IMR-90 (cell line): Measurements from ENCODE around the gene BPIFB1. TPM values are rescaled to one million over a fixed set of nuclear protein-coding genes. Genes with fewer than 3 reads are reported as not detected.

Experiments used
- ATAC-seq: fragments of 200-7000 bp; cut with Tn5 transposase; 2 replicates; pipeline ENCODE4 v1.9.1; 2020; ENCODE audit warnings: low read depth, mild to moderate bottlenecking, moderate library complexity
- BruUV-seq: library from RNA; stranded (reverse); fragments of 400-500 nt; replicated peaks from 2 replicates; lab custom pipeline; 2021; lab: Mats Ljungman, UMichigan
- CTCF ChIA-PET: fragments of 300-600 bp; formaldehyde crosslinking; extraction: SDS; loops from one replicate; lab custom pipeline; 2021; ENCODE audit warnings: antibody characterized with exemption; lab: Yijun Ruan, JAX
- POLR2A ChIA-PET: fragments of 300-600 bp; sonication (Branson Sonifier 250); formaldehyde crosslinking; loops from one replicate; lab custom pipeline; 2022; ENCODE audit warnings: antibody characterized with exemption; ENCODE audit not compliant: unreplicated experiment; lab: Charles Lee
- DNase-seq: peaks from one replicate; pipeline ENCODE4 v3.0.0; 2013
- H2AFZ ChIP-seq: replicated peaks from 2 replicates; pipeline ENCODE3; 2013; ENCODE audit warnings: low read length, mild to moderate bottlenecking; ENCODE audit not compliant: poor library complexity
- H2AK5ac ChIP-seq: 2 replicates; pipeline ENCODE4 v1.6.1; 2013; ENCODE audit warnings: low read depth, low read length, inconsistent platforms
- H2AK9ac ChIP-seq: replicated peaks from 2 replicates; pipeline ENCODE3; 2013; ENCODE audit warnings: mild to moderate bottlenecking, low read depth, low read length, moderate library complexity; ENCODE audit not compliant: poor library complexity
- H2BK120ac ChIP-seq: 2 replicates; pipeline ENCODE4 v1.6.1; 2013; ENCODE audit warnings: low read depth, low read length, inconsistent platforms
- H2BK15ac ChIP-seq: 3 replicates; pipeline ENCODE4 v1.6.1; 2013; ENCODE audit warnings: low read depth, low read length, inconsistent platforms
- H2BK20ac ChIP-seq: 2 replicates; pipeline ENCODE4 v1.6.1; 2013; ENCODE audit warnings: low read depth, mild to moderate bottlenecking, inconsistent platforms, low read length, moderate library complexity
- H2BK5ac ChIP-seq: 2 replicates; pipeline ENCODE4 v1.6.1; 2013; ENCODE audit warnings: mild to moderate bottlenecking, low read depth, low read length, inconsistent platforms; ENCODE audit not compliant: poor library complexity, severe bottlenecking
- H3K14ac ChIP-seq: replicated peaks from 2 replicates; pipeline ENCODE4 v1.6.1; 2013; ENCODE audit warnings: low read depth, low read length, inconsistent platforms
- H3K18ac ChIP-seq: 2 replicates; pipeline ENCODE4 v1.6.1; 2013; ENCODE audit warnings: low read depth, low read length, control low read depth
- H3K23ac ChIP-seq: 2 replicates; pipeline ENCODE4 v1.6.1; 2013; ENCODE audit warnings: low read depth, low read length, inconsistent platforms
- H3K27ac ChIP-seq: 2 replicates; pipeline ENCODE4 v1.5.1; 2013; ENCODE audit warnings: mild to moderate bottlenecking, control low read depth, low read length; ENCODE audit not compliant: insufficient read depth
- H3K27me3 ChIP-seq: 2 replicates; pipeline ENCODE4 v1.6.1; 2013; ENCODE audit warnings: low read length; ENCODE audit not compliant: control insufficient read depth, insufficient read depth
- H3K36me3 ChIP-seq: 2 replicates; pipeline ENCODE4 v1.6.1; 2013; ENCODE audit warnings: low read length, mixed read lengths; ENCODE audit not compliant: control insufficient read depth, insufficient read depth
- H3K4ac ChIP-seq: 2 replicates; pipeline ENCODE4 v1.6.1; 2013; ENCODE audit warnings: low read depth, low read length, inconsistent platforms
- H3K4me1 ChIP-seq: 2 replicates; pipeline ENCODE4 v1.6.1; 2013; ENCODE audit warnings: low read length, mixed read lengths; ENCODE audit not compliant: control insufficient read depth, insufficient read depth
- H3K4me2 ChIP-seq: 2 replicates; pipeline ENCODE4 v1.6.1; 2013; ENCODE audit warnings: low read depth, mild to moderate bottlenecking, control low read depth, low read length, moderate library complexity
- H3K4me3 ChIP-seq: 2 replicates; pipeline ENCODE4 v1.5.1; 2013; ENCODE audit warnings: low read depth, mild to moderate bottlenecking, control low read depth, low read length, moderate library complexity; ENCODE audit not compliant: insufficient read depth
- H3K56ac ChIP-seq: 2 replicates; pipeline ENCODE4 v1.6.1; 2013; ENCODE audit warnings: low read length, inconsistent platforms; ENCODE audit not compliant: insufficient read depth; ENCODE audit errors: extremely low read depth
- H3K79me1 ChIP-seq, 2 experiments: 2 replicates each; pipeline ENCODE4 v1.6.1; 2013; ENCODE audit warnings: low read length in 2 of 2, inconsistent platforms in 1 of 2, low read depth in 1 of 2
- H3K9ac ChIP-seq: 2 replicates; pipeline ENCODE4 v1.6.1; 2013; ENCODE audit warnings: low read depth, low read length, control low read depth
- H3K9me1 ChIP-seq: 2 replicates; pipeline ENCODE4 v1.6.1; 2013; ENCODE audit warnings: low read length, inconsistent platforms; ENCODE audit not compliant: insufficient read depth
- H3K9me3 ChIP-seq: 2 replicates; pipeline ENCODE4 v1.6.1; 2013; ENCODE audit warnings: low read length; ENCODE audit not compliant: control insufficient read depth, insufficient read depth
- H4K20me1 ChIP-seq: 2 replicates; pipeline ENCODE4 v1.6.1; 2013; ENCODE audit warnings: low read length, inconsistent platforms; ENCODE audit not compliant: insufficient read depth
- H4K5ac ChIP-seq: 2 replicates; pipeline ENCODE4 v1.6.1; 2013; ENCODE audit warnings: mild to moderate bottlenecking, low read depth, low read length, control low read depth
- H4K8ac ChIP-seq, 2 experiments: 2 replicates each; pipeline ENCODE4 v1.6.1; 2013; ENCODE audit warnings: low read depth in 2 of 2, low read length in 2 of 2, control low read depth in 1 of 2, inconsistent platforms in 1 of 2
- H4K91ac ChIP-seq: 2 replicates; pipeline ENCODE4 v1.6.1; 2013; ENCODE audit warnings: low read depth, low read length, inconsistent platforms; ENCODE audit not compliant: insufficient read depth
- BHLHE40 ChIP-seq: fragments of 150-350 bp; IDR thresholded peaks from 2 replicates; pipeline ENCODE4 v1.6.1; 2016; ENCODE audit warnings: mild to moderate bottlenecking, low read depth, low read length
- CEBPB ChIP-seq: IDR thresholded peaks from 2 replicates; pipeline ENCODE4 v1.6.1; 2012; ENCODE audit warnings: low read depth, low read length, improper control_type of control experiment
- CHD1 ChIP-seq: IDR thresholded peaks from 2 replicates; pipeline ENCODE4 v1.6.1; 2012; ENCODE audit warnings: low read depth, low read length, improper control_type of control experiment
- CTCF ChIP-seq: conservative IDR thresholded peaks from 2 replicates; pipeline ENCODE4 v1.5.1; 2012; ENCODE audit warnings: mild to moderate bottlenecking, low read depth, low read length, improper control_type of control experiment
- FOS ChIP-seq: fragments of 150-350 bp; IDR thresholded peaks from 2 replicates; pipeline ENCODE4 v1.6.1; 2016; ENCODE audit warnings: low read depth, low read length
- MAFK ChIP-seq: IDR thresholded peaks from 2 replicates; pipeline ENCODE4 v1.6.1; 2012; ENCODE audit warnings: low read depth, low read length, improper control_type of control experiment
- MAZ ChIP-seq: IDR thresholded peaks from 2 replicates; pipeline ENCODE4 v1.6.1; 2012; ENCODE audit warnings: low read depth, mild to moderate bottlenecking, low read length, improper control_type of control experiment, moderate library complexity, borderline replicate concordance
- MXI1 ChIP-seq: IDR thresholded peaks from 2 replicates; pipeline ENCODE4 v1.6.1; 2012; ENCODE audit warnings: low read depth, mild to moderate bottlenecking, low read length, moderate library complexity, borderline replicate concordance
- NFE2L2 ChIP-seq: fragments of 150-350 bp; IDR thresholded peaks from 2 replicates; pipeline ENCODE4 v1.6.1; 2016; ENCODE audit warnings: low read depth, mild to moderate bottlenecking, low read length
- POLR2A ChIP-seq: IDR thresholded peaks from 2 replicates; pipeline ENCODE4 v1.6.1; 2012; ENCODE audit warnings: mild to moderate bottlenecking, low read depth, low read length
- RAD21 ChIP-seq: IDR thresholded peaks from 2 replicates; pipeline ENCODE4 v1.6.1; 2012; ENCODE audit warnings: low read length, improper control_type of control experiment
- RCOR1 ChIP-seq: IDR thresholded peaks from 2 replicates; pipeline ENCODE4 v1.6.1; 2012; ENCODE audit warnings: mild to moderate bottlenecking, low read length, improper control_type of control experiment; ENCODE audit not compliant: insufficient replicate concordance
- SMC3 ChIP-seq: fragments of 150-350 bp; IDR thresholded peaks from 2 replicates; pipeline ENCODE4 v1.6.1; 2016; ENCODE audit warnings: low read depth, mild to moderate bottlenecking, antibody characterized with exemption, low read length, moderate library complexity
- WGBS, 2 experiments: methylation state at CpG; one replicate each; pipeline versions ENCODE4 v1.1.5 to v1.1.7; 2013; ENCODE audit warnings: missing lambda C conversion rate in 2 of 2; ENCODE audit not compliant: insufficient read length in 1 of 2; ENCODE audit errors: extremely low coverage in 2 of 2; 5-methylcytosine and 5-hydroxymethylcytosine counted together
- dilution Hi-C: fragments of 300-500 bp; cut with HindIII; formaldehyde crosslinking; loops from one replicate; pipeline ENCODE4 v1.14.3; 2018; ENCODE audit warnings: low sequenced_read_pairs; ENCODE audit not compliant: unreplicated experiment
- in situ Hi-C: fragments of 300-500 bp; cut with MboI; formaldehyde crosslinking; loops from 3 replicates; pipeline ENCODE4 v1.14.3; 2019; ENCODE audit warnings: low sequenced_read_pairs, inconsistent platforms, mixed read lengths
- intact Hi-C: fragments of 100-400 bp; cut with micrococcal nuclease; formaldehyde crosslinking; loops from 2 replicates; pipeline ENCODE4 v1.10.0; 2022
- polyA plus RNA-seq, 3 experiments: library from polyadenylated mRNA; depleted of rRNA; stranded (reverse); fragments of >200 nt; gene quantifications; 2 replicates each; pipeline ENCODE4 v1.2.3, GENCODE V29; 2012; ENCODE audit warnings: low replicate concordance in 1 of 3
- total RNA-seq: library from RNA; depleted of rRNA; stranded (reverse); fragments of >200 nt; gene quantifications from 2 replicates; pipeline ENCODE4 v1.2.3, GENCODE V29; 2012
- TF ChIP-seq, protein P1 (sequence below): fragments of 150-350 bp; IDR thresholded peaks from 2 replicates; pipeline ENCODE4 v1.6.1; 2016; ENCODE audit warnings: low read depth, mild to moderate bottlenecking, low read length, moderate library complexity, borderline replicate concordance

The BPIFB1 gene
- total and polyA plus RNA-seq, 2 of the 4 experiments (the other 2 are of a cell fraction) = not detected

DNA sequence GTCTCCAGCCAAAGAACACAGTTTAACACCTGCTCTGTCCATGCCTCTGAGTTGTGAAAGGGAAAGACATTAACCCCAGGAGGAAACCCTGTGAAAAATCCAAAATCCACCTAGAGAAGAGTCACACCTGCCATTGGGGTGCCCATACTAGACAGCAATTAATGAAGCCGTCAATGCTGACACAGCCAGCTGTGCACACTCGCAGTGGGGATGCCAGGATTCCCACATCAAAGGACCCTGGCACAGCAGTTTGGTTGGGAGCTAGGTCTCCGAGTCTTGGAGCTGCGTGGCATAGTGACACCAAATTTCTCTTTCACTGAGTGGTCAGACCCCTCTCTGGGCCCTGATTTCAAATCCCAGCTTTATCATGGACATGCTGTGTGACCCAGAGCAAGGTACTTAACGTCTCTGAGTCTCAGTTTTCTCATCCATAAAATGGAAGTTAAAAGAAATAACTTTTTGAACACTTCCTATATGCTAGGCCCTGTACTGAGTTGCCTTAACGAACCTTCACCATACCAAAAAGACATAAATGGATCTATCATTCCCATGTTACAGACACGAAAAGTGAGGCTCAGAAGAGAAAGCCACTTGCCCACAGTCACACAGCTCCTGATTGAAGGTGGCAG is 30.8 kb downstream of the BPIFB1 start:
- Histone ChIP-seq H4K5ac (no peak overlapping the region), H3K9me1 (no peaks in the 10 kb centered on the region), H2AFZ (no peak overlapping the region), H3K4ac (no peak overlapping the region), H4K20me1 (no peaks in the 10 kb centered on the region), H4K8ac (no peak overlapping the region), H3K9ac (no peak overlapping the region), H3K56ac (no peak overlapping the region), H2BK120ac (no peak overlapping the region), H3K18ac (no peak overlapping the region), H4K91ac (no peak overlapping the region), H3K4me2 (no peak overlapping the region), H2BK20ac (no peak overlapping the region), H3K79me1 (no peaks in the 10 kb centered on the region), H3K14ac (no peak overlapping the region), H3K4me1 (no peaks in the 10 kb centered on the region), H3K27me3 (peaks cover 31% of the 10 kb centered on the region), H2BK15ac (no peak overlapping the region), H3K27ac (no peak overlapping the region), H3K23ac (no peak overlapping the region), H2BK5ac (no peak overlapping the region), H3K4me3 (no peak overlapping the region), H2AK5ac (no peak overlapping the region), H2AK9ac (no peak overlapping the region), H3K9me3 (no peaks in the 10 kb centered on the region), H3K36me3 (no peaks in the 10 kb centered on the region)
- intact Hi-C loops = no loop called here
- BruUV-seq = no TSS peak
- ChIA-PET CTCF (interaction anchor here (0.6 kb wide), 1 partner anchor 14 kb away, joined by 5 read pairs; no protein-coding TSS in a partner anchor), POLR2A (no interaction called here)
- in situ Hi-C loops = no loop called here
- dilution Hi-C loops = no loop called here
- TF ChIP-seq RCOR1 (no peak), NFE2L2 (no peak), CEBPB (no peak), CHD1 (no peak), MXI1 (no peak), CTCF (no peak), SMC3 (no peak), MAFK (no peak), RAD21 (no peak), FOS (no peak), BHLHE40 (no peak), MAZ (no peak), POLR2A (no peak)
- TF ChIP-seq, protein P1, sequence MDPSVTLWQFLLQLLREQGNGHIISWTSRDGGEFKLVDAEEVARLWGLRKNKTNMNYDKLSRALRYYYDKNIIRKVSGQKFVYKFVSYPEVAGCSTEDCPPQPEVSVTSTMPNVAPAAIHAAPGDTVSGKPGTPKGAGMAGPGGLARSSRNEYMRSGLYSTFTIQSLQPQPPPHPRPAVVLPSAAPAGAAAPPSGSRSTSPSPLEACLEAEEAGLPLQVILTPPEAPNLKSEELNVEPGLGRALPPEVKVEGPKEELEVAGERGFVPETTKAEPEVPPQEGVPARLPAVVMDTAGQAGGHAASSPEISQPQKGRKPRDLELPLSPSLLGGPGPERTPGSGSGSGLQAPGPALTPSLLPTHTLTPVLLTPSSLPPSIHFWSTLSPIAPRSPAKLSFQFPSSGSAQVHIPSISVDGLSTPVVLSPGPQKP = no peak
- no peak for ATAC-seq
- 42% methylated on average over 2 of the region's 7 CpGs; no CpG with 5 or more reads in 1 of the 2 experiments for WGBS, 2 experiments
- DNase-seq = no peak
